Retinal pigment epithelial cell (primary cell): ENCODE data around the gene PDGFC.

Experiments used
- DNase-seq: peaks from one replicate; pipeline ENCODE4 v3.0.0-alpha.2; 2010; ENCODE audit warnings: low read depth
- H3K4me3 ChIP-seq: 2 replicates; pipeline ENCODE4 v1.5.1; 2011; ENCODE audit warnings: mild to moderate bottlenecking, low read length, control low read depth, moderate library complexity
- TF ChIP-seq, protein P1 (sequence below): conservative IDR thresholded peaks from 2 replicates; pipeline ENCODE4 v1.5.1; 2011; ENCODE audit warnings: low read depth, low read length, control low read depth, inconsistent platforms

The PDGFC gene

DNA sequence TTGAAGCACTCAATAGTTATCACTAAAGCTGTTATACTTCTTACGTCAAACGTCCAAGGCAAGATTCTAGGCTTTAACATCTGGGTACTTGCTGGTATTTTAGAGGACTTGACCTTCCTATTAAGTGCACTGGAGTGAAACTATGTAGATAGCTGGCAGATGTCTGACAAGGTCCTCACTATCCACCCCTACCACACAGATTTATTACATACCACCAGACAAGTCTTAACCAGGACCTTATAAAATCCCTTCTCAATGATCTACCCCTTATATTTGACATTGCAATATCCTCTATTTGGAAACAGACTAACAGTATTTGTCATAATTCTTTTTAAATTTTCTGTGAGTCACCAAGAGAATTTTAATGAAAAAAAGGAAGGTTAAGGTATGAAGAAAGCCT lies 78.8 kb downstream of the PDGFC start:
- TF ChIP-seq, protein P1, sequence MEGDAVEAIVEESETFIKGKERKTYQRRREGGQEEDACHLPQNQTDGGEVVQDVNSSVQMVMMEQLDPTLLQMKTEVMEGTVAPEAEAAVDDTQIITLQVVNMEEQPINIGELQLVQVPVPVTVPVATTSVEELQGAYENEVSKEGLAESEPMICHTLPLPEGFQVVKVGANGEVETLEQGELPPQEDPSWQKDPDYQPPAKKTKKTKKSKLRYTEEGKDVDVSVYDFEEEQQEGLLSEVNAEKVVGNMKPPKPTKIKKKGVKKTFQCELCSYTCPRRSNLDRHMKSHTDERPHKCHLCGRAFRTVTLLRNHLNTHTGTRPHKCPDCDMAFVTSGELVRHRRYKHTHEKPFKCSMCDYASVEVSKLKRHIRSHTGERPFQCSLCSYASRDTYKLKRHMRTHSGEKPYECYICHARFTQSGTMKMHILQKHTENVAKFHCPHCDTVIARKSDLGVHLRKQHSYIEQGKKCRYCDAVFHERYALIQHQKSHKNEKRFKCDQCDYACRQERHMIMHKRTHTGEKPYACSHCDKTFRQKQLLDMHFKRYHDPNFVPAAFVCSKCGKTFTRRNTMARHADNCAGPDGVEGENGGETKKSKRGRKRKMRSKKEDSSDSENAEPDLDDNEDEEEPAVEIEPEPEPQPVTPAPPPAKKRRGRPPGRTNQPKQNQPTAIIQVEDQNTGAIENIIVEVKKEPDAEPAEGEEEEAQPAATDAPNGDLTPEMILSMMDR: no peak
- DNase-seq: no peak
- no peak overlapping the region for H3K4me3 ChIP-seq

DNA sequence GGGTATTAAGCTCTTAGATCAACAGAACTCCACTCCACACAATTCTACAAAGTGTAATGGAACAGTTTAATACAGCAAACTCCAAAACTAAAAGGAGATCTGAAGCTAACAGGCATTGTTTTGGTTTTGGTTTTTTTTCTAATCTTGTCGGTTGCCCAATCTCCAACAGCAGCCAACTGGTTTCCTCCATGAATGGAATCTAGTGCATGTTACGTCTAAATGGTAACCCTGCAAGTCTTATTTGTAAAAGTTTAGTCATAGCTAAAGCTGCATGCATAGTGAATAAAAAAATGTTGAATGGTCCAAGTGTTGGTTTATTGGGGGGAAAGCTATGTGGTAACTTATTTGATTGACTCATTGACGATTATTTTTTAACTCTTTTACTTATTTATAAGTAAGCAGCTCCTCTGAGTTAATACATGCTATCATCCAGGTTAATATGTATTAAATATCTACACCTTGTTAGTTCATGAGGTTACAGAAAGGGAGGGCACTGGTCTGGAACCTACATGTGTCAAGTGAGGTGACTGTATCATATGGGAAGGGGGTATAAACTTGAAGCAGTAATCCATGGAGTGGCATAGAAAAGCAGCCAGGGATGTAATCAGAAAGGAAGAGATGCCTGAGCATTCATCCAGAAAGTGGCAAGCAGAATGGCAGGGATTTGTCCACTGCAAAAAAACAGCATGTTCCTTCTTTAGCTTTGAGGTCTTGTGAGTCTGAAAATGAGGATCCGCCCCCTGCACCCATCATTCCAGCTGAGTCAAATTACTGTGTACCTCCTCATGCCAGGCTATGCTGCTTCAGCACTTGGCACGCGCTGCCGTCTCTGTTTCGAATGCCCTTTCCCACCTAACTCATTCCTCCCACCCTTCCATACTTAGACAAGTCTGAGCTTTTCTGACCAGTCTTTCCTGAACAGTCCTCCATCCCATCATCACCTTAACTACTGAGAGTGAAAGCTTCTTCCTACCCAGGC lies 81.7 kb downstream of the PDGFC start:
- H3K4me3 ChIP-seq: no peak overlapping the region
- DNase-seq: no peak
- TF ChIP-seq, protein P1: no peak

DNA sequence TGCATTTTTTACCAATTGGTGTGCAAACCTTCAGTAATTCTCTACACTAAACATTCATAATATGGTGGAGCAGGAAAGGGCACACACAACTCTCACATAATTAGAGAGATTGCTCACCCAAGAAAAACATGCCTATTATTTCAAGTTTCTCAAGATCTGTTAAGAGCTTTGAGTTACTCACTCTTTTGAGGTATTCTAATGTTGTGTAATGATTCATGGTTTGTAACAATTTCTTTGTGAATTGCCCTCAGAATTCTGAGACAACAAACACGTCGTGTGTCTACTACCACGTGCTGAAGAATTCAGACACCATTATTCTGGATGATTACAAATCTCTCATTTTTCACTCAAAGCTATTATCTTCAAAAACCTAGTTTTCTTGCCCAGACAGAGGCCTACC lies 82.8 kb downstream of the PDGFC start:
- peak; percentile 48 for DNase-seq

DNA sequence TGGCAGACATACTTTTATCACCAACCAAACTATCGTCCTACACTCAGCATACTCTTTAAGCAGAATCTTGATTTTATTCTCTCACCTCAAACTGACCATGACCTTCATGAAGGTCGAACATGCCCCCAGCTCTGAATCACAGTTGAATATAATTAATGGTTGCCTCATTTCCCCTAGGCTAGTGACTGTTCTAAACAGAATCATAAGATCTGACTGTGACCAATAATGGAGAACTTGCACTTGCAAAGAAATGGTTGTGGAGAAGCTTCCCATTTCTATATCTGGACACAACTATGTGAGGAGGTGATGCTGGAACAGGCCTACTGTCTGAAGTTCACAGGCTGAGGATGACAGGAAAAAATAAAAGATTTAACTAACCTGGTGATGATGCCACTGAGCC lies 85.1 kb downstream of the PDGFC start:
- H3K4me3 ChIP-seq: no peak overlapping the region
- DNase-seq: no peak
- TF ChIP-seq, protein P1: no peak

More for the DNA sequence above, 82.8 kb downstream of the PDGFC start:
- no peak overlapping the region for H3K4me3 ChIP-seq
- TF ChIP-seq, protein P1: no peak

DNA sequence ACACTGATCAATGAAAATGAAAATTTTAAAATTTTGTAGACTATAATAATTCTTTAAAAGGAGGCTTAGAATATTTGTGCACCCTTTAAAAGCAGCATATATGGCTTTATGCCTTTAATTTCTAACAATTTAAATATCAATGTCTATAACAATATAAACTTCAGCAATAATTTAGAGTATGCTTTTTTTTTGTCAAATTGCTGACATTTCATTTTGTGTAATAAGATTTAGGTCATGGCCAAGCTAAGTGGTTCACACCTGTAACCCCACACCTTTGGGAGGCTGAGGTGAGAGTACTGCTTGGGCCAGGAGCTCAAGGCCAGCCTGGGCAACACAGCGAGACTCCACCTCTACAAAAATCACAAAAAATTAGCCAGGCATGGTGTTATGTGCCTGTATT lies 86.2 kb downstream of the PDGFC start:
- TF ChIP-seq, protein P1: no peak

DNA sequence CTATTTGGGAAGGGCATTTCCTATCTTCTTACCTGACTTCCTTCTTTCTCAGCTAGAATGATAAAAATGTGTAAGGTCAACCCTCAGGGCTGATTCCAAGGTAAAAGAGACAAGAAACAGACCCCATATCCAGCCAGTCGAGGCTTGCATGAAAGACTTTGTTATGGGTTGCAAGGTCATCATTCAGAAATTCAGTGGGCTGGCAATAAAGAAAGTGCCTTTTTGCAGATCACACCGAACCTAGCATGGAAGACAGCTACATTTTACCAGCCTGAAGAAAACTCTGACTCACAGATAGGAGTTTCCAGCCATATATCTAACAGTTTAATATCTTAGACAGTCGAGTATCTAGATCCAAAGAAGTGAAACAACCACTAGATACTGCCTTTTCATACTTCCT lies 87.4 kb downstream of the PDGFC start:
- TF ChIP-seq, protein P1: no peak

More for the DNA sequence above, 86.2 kb downstream of the PDGFC start:
- DNase-seq: no peak
- no peak overlapping the region for H3K4me3 ChIP-seq

DNA sequence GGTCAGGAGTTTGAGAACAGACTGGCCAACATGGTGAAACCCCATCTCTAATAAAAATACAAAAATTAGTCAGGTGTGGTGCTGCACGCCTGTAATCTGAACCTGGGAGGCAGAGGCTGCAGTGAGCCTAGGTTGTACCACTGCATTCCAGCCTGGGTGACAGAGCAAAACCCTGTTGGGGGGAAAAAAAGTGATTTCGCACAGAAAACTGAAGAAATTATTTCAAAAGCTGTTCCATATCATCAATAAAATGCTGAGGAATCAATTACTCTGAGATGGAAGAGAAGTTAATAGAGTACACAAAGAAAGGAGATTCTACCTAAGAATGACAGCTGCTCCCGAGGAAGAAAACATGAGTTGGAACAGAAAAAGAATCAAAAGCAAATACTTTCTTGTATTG lies 95.9 kb downstream of the PDGFC start:
- TF ChIP-seq, protein P1: no peak
- no peak overlapping the region for H3K4me3 ChIP-seq
- DNase-seq: no peak

More for the DNA sequence above, 87.4 kb downstream of the PDGFC start:
- no peak overlapping the region for H3K4me3 ChIP-seq
- DNase-seq: no peak
